Stimulated activated CD4-positive, alpha-beta T cell treated with anti-CD3 and anti-CD28 coated beads, Interleukin-1b, Interleukin-23, amount 100 ng/mL, for 24 hours (primary cell): ENCODE results near the gene SLC37A1.

Experiments used
- DNase-seq, 4 experiments: peaks; one replicate each; pipeline ENCODE4 v3.0.0-alpha.2; 2020; ENCODE audit warnings: low read depth in 4 of 4, low spot score in 1 of 4

SLC37A1 gene

GRCh38 chr21:42525676-42526378 lies 12.2 kb downstream of the SLC37A1 start:
- DNase-seq, result no peak

- no peak for DNase-seq
Observed at GRCh38 chr21:42526379-42526727, 12.7 kb downstream of the SLC37A1 start.

- DNase-seq, result no peak
Observed at GRCh38 chr21:42527127-42527488, 13.5 kb downstream of the SLC37A1 start.

GRCh38 chr21:42527489-42528158 lies 14.0 kb downstream of the SLC37A1 start:
- DNase-seq, result peak in 1 of 4 experiments; percentile 42

- no peak for DNase-seq
Observed at GRCh38 chr21:42530167-42530518, 16.5 kb downstream of the SLC37A1 start.

- DNase-seq, result no peak
Observed at GRCh38 chr21:42531771-42532170, 18.1 kb downstream of the SLC37A1 start.

GRCh38 chr21:42532466-42533181 lies 19.0 kb downstream of the SLC37A1 start:
- DNase-seq, result no peak

GRCh38 chr21:42533306-42533962 lies 19.8 kb downstream of the SLC37A1 start:
- no peak for DNase-seq

GRCh38 chr21:42533963-42534355 lies 20.3 kb downstream of the SLC37A1 start:
- no peak for DNase-seq

GRCh38 chr21:42534421-42535378 lies 21.0 kb downstream of the SLC37A1 start:
- DNase-seq, result no peak

GRCh38 chr21:42535602-42536171 lies 22.0 kb downstream of the SLC37A1 start:
- DNase-seq, result no peak

GRCh38 chr21:42536601-42537000 lies 22.9 kb downstream of the SLC37A1 start:
- DNase-seq, result no peak

GRCh38 chr21:42537106-42537742 lies 23.6 kb downstream of the SLC37A1 start:
- no peak for DNase-seq

- DNase-seq, result no peak
Observed at GRCh38 chr21:42538479-42539275, 25.0 kb downstream of the SLC37A1 start.

GRCh38 chr21:42539342-42539741 lies 25.7 kb downstream of the SLC37A1 start:
- DNase-seq, result no peak

GRCh38 chr21:42539931-42540343 lies 26.3 kb downstream of the SLC37A1 start:
- no peak for DNase-seq

- no peak for DNase-seq
Observed at GRCh38 chr21:42540396-42540795, 26.7 kb downstream of the SLC37A1 start.

GRCh38 chr21:42541174-42541573 lies 27.5 kb downstream of the SLC37A1 start:
- no peak for DNase-seq

GRCh38 chr21:42541618-42542017 lies 28.0 kb downstream of the SLC37A1 start:
- DNase-seq, result no peak
